HL-60 (cell line): ENCODE measurements around the gene FIGNL2.

Source experiments
- CTCF ChIP-seq: IDR thresholded peaks from one replicate; pipeline ENCODE4 v1.5.1; 2011; ENCODE audit warnings: low read length, control low read depth, inconsistent platforms; ENCODE audit not compliant: insufficient read depth
- GABPA ChIP-seq: IDR thresholded peaks from 2 replicates; pipeline ENCODE4 v1.6.1; 2012; ENCODE audit warnings: low read depth
- POLR2AphosphoS5 ChIP-seq: IDR thresholded peaks from 2 replicates; pipeline ENCODE4 v1.6.1; 2012; ENCODE audit warnings: low read depth
- REST ChIP-seq: IDR thresholded peaks from 2 replicates; pipeline ENCODE4 v1.6.1; 2012; ENCODE audit warnings: low read depth; ENCODE audit not compliant: insufficient replicate concordance
- SPI1 ChIP-seq: IDR thresholded peaks from 2 replicates; pipeline ENCODE4 v1.6.1; 2012; ENCODE audit warnings: low read depth, mild to moderate bottlenecking, borderline replicate concordance

GRCh38 chr12:51815571-51815970 is 32.9 kb downstream of the FIGNL2 start:
- no peak for TF ChIP-seq SPI1
- TF ChIP-seq CTCF: no peak
- TF ChIP-seq POLR2AphosphoS5: no peak
- no peak for TF ChIP-seq REST
- TF ChIP-seq GABPA: no peak
